DND-41 (cell line): ENCODE results near the gene CCDC159.

ENCODE experiments used
- EZH2 ChIP-seq: IDR thresholded peaks from 3 replicates; pipeline ENCODE4 v1.6.1; 2012; ENCODE audit warnings: borderline replicate concordance, low read depth, mild to moderate bottlenecking, moderate library complexity, low read length, inconsistent platforms; ENCODE audit not compliant: severe bottlenecking
- TF ChIP-seq, protein P1 (sequence below): IDR thresholded peaks from 2 replicates; pipeline ENCODE4 v1.5.1; 2012; ENCODE audit warnings: borderline replicate concordance, low read length, moderate library complexity, mild to moderate bottlenecking; ENCODE audit not compliant: poor library complexity, severe bottlenecking; ENCODE audit errors: extremely low read depth

DNA sequence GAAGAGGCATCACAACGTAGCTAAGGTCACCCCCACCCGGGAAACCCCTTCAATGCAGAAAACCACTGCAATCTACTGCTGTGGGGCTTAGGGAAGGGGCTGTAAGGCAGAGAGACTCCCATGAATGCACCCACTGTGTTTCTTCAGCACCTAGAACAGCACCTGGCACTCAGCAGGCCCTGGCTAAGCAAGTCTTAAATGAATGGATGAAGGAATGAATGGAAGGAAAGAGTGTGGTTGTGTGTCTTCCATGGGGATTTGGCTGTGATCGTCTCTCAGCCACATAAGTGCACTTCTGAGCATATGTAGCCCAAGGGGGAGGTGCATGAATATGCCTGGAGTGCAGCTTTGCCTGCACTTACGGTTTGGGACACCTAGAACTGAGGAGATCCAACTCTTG, 2.9 kb downstream of the CCDC159 start:
- TF ChIP-seq, protein P1, sequence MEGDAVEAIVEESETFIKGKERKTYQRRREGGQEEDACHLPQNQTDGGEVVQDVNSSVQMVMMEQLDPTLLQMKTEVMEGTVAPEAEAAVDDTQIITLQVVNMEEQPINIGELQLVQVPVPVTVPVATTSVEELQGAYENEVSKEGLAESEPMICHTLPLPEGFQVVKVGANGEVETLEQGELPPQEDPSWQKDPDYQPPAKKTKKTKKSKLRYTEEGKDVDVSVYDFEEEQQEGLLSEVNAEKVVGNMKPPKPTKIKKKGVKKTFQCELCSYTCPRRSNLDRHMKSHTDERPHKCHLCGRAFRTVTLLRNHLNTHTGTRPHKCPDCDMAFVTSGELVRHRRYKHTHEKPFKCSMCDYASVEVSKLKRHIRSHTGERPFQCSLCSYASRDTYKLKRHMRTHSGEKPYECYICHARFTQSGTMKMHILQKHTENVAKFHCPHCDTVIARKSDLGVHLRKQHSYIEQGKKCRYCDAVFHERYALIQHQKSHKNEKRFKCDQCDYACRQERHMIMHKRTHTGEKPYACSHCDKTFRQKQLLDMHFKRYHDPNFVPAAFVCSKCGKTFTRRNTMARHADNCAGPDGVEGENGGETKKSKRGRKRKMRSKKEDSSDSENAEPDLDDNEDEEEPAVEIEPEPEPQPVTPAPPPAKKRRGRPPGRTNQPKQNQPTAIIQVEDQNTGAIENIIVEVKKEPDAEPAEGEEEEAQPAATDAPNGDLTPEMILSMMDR = no peak
- TF ChIP-seq EZH2 = no peak
